CD4-positive, alpha-beta T cell (primary cell): ENCODE data around the gene NKD1. TPM values are rescaled to one million over a fixed set of nuclear protein-coding genes. Genes with fewer than 3 reads are reported as not detected.

ENCODE experiments used
- ATAC-seq: fragments of 200-7000 bp; cut with Tn5 transposase; one replicate; pipeline ENCODE4 v1.10.0; 2022; ENCODE audit warnings: mild to moderate bottlenecking; ENCODE audit not compliant: poor library complexity
- CTCF ChIA-PET: fragments of 350-600 bp; sonication (Branson Sonifier 250); formaldehyde crosslinking; loops from one replicate; lab custom pipeline; 2021; ENCODE audit warnings: antibody characterized with exemption, inconsistent platforms; lab: Charles Lee
- POLR2A ChIA-PET: fragments of 350-600 bp; sonication (Branson Sonifier 250); formaldehyde crosslinking; loops from one replicate; lab custom pipeline; 2021; ENCODE audit warnings: antibody characterized with exemption, inconsistent platforms; lab: Charles Lee
- DNase-seq, 14 experiments: peaks; one replicate each; pipeline ENCODE4 v3.0.0-alpha.2; 2013 to 2020; ENCODE audit warnings: mixed read lengths in 2 of 14
- H3K27ac ChIP-seq, 2 donors: one replicate each; pipeline versions ENCODE4 v1.5.1 to v1.7.0; 2013; ENCODE audit warnings: low read length in 2 of 2, low read depth in 1 of 2, mild to moderate bottlenecking in 1 of 2
- H3K27me3 ChIP-seq, 2 experiments: 1 replicate in 1 of 2; 2 replicates in 1 of 2; pipeline versions ENCODE4 v1.6.1 to v1.7.0; 2013; ENCODE audit warnings: low read length in 2 of 2, control low read depth in 1 of 2, mild to moderate bottlenecking in 1 of 2, moderate library complexity in 1 of 2; ENCODE audit not compliant: insufficient read depth in 2 of 2, control insufficient read depth in 1 of 2
- H3K36me3 ChIP-seq: one replicate; pipeline ENCODE4 v1.6.1; 2013; ENCODE audit warnings: low read length, control low read depth; ENCODE audit not compliant: insufficient read depth
- H3K4me1 ChIP-seq: one replicate; pipeline ENCODE4 v1.6.1; 2013; ENCODE audit warnings: low read length, control low read depth; ENCODE audit not compliant: insufficient read depth
- H3K4me3 ChIP-seq: one replicate; pipeline ENCODE4 v1.5.1; 2013; ENCODE audit warnings: mild to moderate bottlenecking, low read length, moderate library complexity
- H3K9me3 ChIP-seq, 2 experiments: 1 replicate in 1 of 2; 2 replicates in 1 of 2; pipeline versions ENCODE4 v1.6.1 to v1.7.0; 2013; ENCODE audit warnings: low read length in 2 of 2, mild to moderate bottlenecking in 2 of 2, control low read depth in 1 of 2, moderate library complexity in 1 of 2; ENCODE audit not compliant: control insufficient read depth in 1 of 2, insufficient read depth in 1 of 2
- H3K27ac Mint-ChIP-seq: one replicate; pipeline ENCODE4 v1.8.0; 2020; ENCODE audit warnings: mixed read lengths
- H3K27me3 Mint-ChIP-seq: one replicate; pipeline ENCODE4 v1.8.0; 2021; ENCODE audit warnings: mixed read lengths
- H3K36me3 Mint-ChIP-seq: one replicate; pipeline ENCODE4 v1.8.0; 2021; ENCODE audit warnings: low read depth, mixed read lengths
- H3K4me1 Mint-ChIP-seq: one replicate; pipeline ENCODE4 v1.8.0; 2021; ENCODE audit warnings: low read depth, mixed read lengths
- H3K4me3 Mint-ChIP-seq: one replicate; pipeline ENCODE4 v1.8.0; 2020; ENCODE audit warnings: mild to moderate bottlenecking, mixed read lengths
- H3K9me3 Mint-ChIP-seq: one replicate; pipeline ENCODE4 v1.8.0; 2020; ENCODE audit warnings: mixed read lengths
- CTCF ChIP-seq: fragments of 200-600 bp; IDR thresholded peaks from one replicate; pipeline ENCODE4 v1.8.0; 2022; ENCODE audit warnings: antibody characterized with exemption, mild to moderate bottlenecking
- intact Hi-C, 2 experiments: fragments of 100-400 bp; cut with DNase I in 1 of 2; cut with micrococcal nuclease in 1 of 2; formaldehyde crosslinking; loops; one replicate each; pipeline versions ENCODE4 v1.15.1 to v1.9.0; 2023 to 2025; cut with DNase I, micrococcal nuclease
- total RNA-seq, 174 experiments: library from RNA in 2 of 174; stranded (reverse) in 2 of 174; gene quantifications; one replicate each; pipeline ENCODE4 v1.2.3 and lab custom pipeline; 2021 to 2026

The NKD1 gene
- total RNA-seq, 2 experiments from 2014 or later: 6.1 to 9.8 TPM

DNA sequence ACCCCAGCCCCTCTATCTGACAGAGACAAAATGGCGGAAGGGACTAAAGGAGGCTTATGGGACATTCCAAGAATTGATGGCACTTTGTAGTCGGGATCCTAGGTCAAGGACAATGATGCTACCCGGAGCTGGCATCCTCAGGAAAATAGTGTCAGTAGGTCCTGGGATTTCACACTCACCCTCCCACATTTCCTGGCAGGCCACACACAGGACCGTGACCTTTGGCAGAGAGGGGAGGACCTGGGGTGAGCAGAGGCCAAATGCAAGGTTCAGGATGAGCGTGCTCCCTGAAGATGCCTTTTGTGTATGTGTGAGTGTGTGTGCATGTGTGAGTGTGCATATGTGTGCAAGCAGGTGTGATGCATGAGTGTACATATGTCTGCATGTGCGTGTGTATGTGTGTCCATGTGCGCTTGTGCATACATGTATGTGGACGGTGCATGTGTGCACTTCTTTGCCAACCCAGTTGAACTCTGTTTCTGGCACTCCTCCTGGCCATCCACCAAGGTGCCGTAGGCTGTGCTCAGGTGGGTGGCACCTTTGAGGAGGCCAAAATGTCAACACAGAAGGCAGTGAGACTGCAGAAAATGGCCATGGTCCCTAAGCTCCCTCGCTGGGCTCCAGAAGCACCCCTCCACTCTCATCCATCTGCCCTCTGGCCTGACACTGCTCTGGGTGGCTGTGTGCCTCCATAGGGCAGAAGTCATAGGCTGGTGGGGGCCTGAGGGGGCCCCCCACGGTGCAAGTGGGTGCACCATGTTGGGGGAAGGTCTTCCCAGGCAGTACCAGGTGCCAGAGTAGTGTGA lies 72.7 kb downstream of the NKD1 start:
- CTCF ChIA-PET: no interaction called here
- no peak overlapping the region for H3K4me3 Mint-ChIP-seq

GRCh38 chr16:50621452-50621792 lies 73.2 kb downstream of the NKD1 start:
- ATAC-seq (no peak), DNase-seq (no peak)
- Mint-ChIP-seq H3K9me3 (no peaks in the 10 kb centered on the region), H3K36me3 (peaks cover 5% of the 10 kb centered on the region), H3K4me3 (no peak overlapping the region), H3K27ac (no peak overlapping the region), H3K27me3 (no peaks in the 10 kb centered on the region), H3K4me1 (peaks cover 52% of the 10 kb centered on the region)
- POLR2A ChIA-PET: no interaction called here
- H3K27me3 ChIP-seq: no peaks in the 10 kb centered on the region
- no peak overlapping the region for H3K27ac ChIP-seq
- intact Hi-C loops: no loop called here
- H3K36me3 ChIP-seq: peaks cover 5% of the 10 kb centered on the region
- TF ChIP-seq CTCF: no peak
- peaks cover 30% of the 10 kb centered on the region for H3K4me1 ChIP-seq
- CTCF ChIA-PET: no interaction called here
- H3K4me3 ChIP-seq: no peak overlapping the region
- H3K9me3 ChIP-seq: no peaks in the 10 kb centered on the region

More for the DNA sequence above, 72.7 kb downstream of the NKD1 start:
- Mint-ChIP-seq H3K36me3 (peaks cover 5% of the 10 kb centered on the region), H3K9me3 (no peaks in the 10 kb centered on the region), H3K27me3 (no peaks in the 10 kb centered on the region), H3K27ac (no peak overlapping the region), H3K4me1 (peaks cover 48% of the 10 kb centered on the region)
- H3K27me3 ChIP-seq: no peaks in the 10 kb centered on the region
- no peak overlapping the region for H3K4me3 ChIP-seq
- peaks cover 24% of the 10 kb centered on the region for H3K4me1 ChIP-seq
- H3K36me3 ChIP-seq: peaks cover 5% of the 10 kb centered on the region
- TF ChIP-seq CTCF: no peak
- intact Hi-C loops: no loop called here
- no peak for DNase-seq
- POLR2A ChIA-PET: no interaction called here
- ATAC-seq: no peak
- H3K9me3 ChIP-seq: no peaks in the 10 kb centered on the region
- H3K27ac ChIP-seq: no peak overlapping the region

GRCh38 chr16:50622029-50622428 lies 73.8 kb downstream of the NKD1 start:
- H3K9me3 Mint-ChIP-seq: no peaks in the 10 kb centered on the region

More at GRCh38 chr16:50622029-50622428, 73.8 kb downstream of the NKD1 start:
- no peak for DNase-seq
- Histone ChIP-seq H3K4me1 (peaks cover 31% of the 10 kb centered on the region), H3K4me3 (no peak overlapping the region), H3K27ac (no peak overlapping the region), H3K27me3 (no peaks in the 10 kb centered on the region), H3K36me3 (peaks cover 5% of the 10 kb centered on the region), H3K9me3 (no peaks in the 10 kb centered on the region)
- no peak for ATAC-seq
- H3K27me3 Mint-ChIP-seq: no peaks in the 10 kb centered on the region
- H3K36me3 Mint-ChIP-seq: peaks cover 10% of the 10 kb centered on the region
- CTCF ChIA-PET: no interaction called here
- intact Hi-C loops: no loop called here
- no peak for TF ChIP-seq CTCF
- no peak overlapping the region for H3K4me3 Mint-ChIP-seq
- no peak overlapping the region for H3K27ac Mint-ChIP-seq
- POLR2A ChIA-PET: no interaction called here
- peaks cover 52% of the 10 kb centered on the region for H3K4me1 Mint-ChIP-seq
